ENCODE measurements around the gene SLC1A2.

GRCh38 chr11:35287344-35287890 is 131.9 kb downstream of the SLC1A2 start:
- TF ChIP-seq POLR2A (IDR thresholded peaks at IDR 0.05) (no peak), CTCF (IDR thresholded peaks at IDR 0.05) (no peak)

Measured in lower leg skin (tissue), 3 donors.